Lung microvascular endothelial cell (primary cell): Measurements from ENCODE around the gene PRR18. TPM values are rescaled to one million over a fixed set of nuclear protein-coding genes. Genes with fewer than 3 reads are reported as not detected.

Experiments used
- DNase-seq, 2 donors: peaks; one replicate each; pipeline versions ENCODE4 v3.0.0 to v3.0.0-alpha.2; 2010; ENCODE audit warnings: low read depth in 2 of 2
- total RNA-seq: library from RNA; depleted of rRNA; stranded (reverse); fragments of >200 nt; gene quantifications from 2 replicates; pipeline ENCODE4 v1.2.1, GENCODE V29; 2014

The PRR18 gene
- total RNA-seq, 1 donor from 2014 or later: not detected

DNA sequence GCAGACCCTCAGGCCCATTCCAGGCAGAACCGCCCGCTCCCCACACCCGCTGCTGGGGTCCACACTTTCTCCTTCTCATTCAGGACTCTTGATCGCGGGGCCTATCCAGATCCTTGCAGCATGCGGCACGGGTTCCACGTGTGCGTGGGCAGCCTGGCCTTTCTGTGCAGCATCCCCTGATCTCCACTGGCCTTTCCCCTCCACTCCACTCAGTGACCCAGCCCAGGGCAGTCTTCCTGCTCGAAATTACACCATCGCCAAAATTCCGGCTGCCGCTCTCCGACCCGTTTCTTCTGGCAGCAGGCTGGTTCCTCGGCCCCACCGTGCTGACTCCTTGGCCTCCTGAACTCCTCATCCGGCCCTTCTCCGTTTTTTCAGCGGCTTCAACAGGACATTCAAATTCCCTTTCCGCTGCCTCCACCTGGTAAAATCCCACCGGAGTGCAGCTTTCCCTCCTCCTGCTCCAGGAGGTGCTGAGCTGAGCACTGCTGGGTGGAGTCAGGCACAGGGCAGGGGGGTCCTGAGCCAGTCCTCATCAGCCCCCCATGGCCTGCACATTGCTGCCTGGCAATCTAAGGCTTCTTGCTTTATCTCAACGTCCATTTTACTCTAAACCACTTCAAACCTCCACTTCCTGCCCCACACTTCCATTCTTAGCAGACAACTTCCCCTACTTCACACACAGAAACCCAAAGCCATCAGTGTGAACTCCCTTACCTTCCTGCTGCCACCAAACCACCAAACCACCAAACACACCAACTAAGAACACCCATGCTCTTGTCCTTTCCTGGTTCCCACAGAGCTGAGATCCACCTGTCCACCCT lies 25.2 kb upstream of the PRR18 start:
- DNase-seq: no peak

- DNase-seq: no peak
Measured at GRCh38 chr6:166331503-166332415, 23.6 kb upstream of the PRR18 start.

DNA sequence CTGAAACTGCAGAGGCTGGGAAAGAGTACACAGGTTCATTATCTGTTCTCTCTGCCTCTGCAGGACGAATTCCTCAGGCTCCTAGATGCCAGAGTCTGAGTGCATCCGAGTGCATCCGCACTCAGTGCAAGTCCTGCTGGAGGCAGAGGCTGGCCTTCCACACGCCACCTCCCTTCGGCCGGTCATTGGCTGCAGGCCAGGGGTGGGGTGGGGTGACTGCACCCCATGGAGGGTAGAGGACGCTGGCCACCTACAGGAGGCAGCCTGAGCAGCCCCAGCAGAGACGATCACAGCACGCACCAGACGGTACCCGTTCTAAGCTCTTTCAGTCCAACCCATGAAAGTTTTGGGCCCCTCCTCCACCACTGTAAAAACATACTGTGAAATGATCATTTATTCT lies 22.4 kb upstream of the PRR18 start:
- DNase-seq: peak; percentile 52 to 58

GRCh38 chr6:166325383-166326042 lies 17.3 kb upstream of the PRR18 start:
- DNase-seq: no peak

GRCh38 chr6:166323395-166323794 lies 15.2 kb upstream of the PRR18 start:
- DNase-seq: no peak

- DNase-seq: no peak
Measured at GRCh38 chr6:166318649-166319600, 10.7 kb upstream of the PRR18 start.

- DNase-seq: no peak
Measured at GRCh38 chr6:166318227-166318626, 10.0 kb upstream of the PRR18 start.

GRCh38 chr6:166317261-166318212 lies 9.3 kb upstream of the PRR18 start:
- DNase-seq: no peak

DNA sequence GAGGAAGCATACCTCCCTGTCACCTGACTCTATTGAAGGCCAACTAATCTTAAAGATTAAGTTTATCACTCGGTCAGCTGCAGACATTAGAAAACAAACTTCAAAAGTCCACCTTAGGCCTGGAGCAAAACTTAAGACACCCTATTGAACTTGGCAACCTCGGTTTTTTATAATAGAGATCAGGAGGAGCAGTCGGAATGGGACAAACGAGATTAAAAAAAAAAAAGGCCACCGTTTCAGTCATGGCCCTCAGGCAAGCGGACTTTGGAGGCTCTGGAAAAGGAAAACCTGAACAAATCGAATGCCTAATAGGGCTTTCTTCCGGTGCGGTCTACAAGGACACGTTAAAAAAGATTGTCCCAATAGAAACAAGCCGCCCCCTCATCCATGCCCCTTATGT lies 7.2 kb upstream of the PRR18 start:
- DNase-seq: no peak

- DNase-seq: no peak
Measured at GRCh38 chr6:166314454-166314853, 6.3 kb upstream of the PRR18 start.

DNA sequence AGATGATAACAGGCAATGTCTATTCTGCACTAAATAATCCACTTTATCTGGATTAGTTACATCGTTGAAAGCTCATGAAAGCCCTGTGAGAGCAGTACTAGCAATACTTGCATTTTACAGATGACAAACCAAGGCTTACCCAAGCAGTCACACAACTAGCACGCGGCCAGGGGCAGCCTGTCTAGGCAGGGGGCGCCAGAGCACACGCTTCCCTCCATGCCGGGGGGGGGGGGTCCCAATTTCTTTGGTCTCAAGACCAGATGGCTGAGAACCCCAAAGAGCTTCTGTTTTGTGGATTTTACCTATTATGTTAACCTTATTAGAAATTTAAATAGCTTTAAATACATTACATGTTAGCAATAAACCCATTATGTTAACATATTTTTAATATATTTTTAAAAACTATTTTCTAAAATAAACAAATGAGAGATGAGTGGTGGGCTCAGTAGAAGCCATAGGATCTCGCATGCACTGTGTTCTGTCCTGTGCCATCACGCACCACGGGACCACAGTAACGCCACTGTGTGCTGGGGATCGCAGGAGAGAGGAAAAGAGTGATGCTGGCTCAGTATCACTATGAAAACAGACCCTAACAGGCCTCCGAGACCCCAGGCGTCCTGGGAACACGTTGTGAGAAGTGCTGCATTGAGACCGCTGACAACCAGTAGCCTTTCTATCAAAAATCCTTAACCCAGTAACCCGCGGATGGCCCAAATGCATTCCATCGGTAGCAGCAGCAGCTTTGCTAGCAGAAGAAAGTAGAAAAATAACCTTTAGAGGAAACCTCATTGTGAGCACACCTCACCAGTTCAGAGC lies 5.3 kb upstream of the PRR18 start:
- DNase-seq: peak; percentile 62 to 65

DNA sequence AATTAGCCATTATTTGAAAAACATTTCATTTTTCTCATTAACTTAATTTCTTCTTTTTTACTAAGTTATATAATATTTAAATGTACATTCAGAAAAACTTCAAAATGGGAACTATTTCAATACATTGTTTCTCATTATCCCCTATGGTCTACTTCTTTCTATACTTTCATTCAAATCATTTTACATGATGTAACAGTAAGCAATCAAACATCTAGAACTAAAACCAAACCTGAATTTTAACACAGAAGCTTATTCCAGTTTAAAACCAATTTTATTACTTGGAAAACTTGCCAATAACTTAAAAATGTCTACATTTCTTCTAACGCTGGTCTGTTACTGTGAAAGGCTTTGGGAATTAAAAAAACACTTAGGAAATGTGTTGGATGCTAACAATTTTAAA lies 4.6 kb upstream of the PRR18 start:
- no peak for DNase-seq

DNA sequence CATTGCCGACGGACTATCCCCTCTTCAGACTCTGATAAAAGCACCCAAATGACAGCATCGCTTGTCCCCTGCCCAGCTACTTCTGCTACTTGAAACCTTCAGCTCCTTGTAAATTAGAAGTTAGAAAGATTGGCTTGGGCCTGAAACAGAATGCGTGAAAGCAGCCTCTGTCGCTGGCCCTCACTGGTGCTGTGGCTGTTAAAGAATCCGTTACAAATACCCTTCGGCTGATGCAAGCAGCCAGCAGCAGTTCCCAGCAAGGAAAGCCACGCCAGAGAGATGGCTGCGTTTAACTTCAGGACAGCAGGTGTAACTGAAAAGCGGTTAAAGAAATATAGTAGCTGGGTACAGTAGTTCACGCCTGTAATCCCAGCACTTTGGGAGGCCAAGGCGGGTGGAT lies 2.4 kb upstream of the PRR18 start:
- DNase-seq: no peak

GRCh38 chr6:166309977-166310376 lies 1.8 kb upstream of the PRR18 start:
- no peak for DNase-seq

DNA sequence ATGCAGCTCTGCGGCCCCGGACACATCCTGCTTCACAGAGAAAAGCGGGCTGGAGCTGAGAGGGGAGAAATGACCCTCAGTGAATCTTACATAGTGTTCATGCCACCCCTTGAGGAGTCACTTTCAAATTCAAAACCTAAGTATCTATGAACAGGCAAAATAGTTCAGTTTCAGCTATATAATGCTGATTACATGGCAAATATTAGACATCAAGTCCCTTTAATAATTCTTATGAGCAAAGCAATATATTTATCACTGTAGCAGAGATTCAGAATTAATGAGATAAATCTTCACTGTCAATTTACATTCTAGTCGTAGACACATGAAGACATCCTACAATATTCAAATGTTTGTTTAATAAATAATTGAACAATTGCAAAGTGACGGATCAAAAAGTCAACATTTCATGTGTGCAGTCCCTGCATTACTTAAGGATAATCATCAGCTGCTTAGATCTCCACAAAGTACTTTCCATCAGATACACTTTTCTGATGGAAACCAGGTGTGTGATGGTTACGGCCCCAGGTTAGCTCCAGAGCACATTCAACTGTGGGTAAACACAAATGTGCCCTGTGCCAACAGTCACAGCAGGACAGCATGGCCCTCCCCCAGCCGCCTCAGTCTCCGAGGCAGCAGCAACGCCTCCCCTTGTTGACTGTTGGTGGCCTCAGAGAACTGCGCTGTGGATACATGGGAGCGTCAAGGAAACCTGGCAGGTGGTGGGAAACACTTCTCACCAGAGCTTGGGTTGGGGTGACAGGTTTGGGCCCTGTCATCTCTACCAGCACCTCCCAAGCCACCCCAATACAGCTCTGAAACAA lies 787 bp upstream of the PRR18 start:
- no peak for DNase-seq

DNA sequence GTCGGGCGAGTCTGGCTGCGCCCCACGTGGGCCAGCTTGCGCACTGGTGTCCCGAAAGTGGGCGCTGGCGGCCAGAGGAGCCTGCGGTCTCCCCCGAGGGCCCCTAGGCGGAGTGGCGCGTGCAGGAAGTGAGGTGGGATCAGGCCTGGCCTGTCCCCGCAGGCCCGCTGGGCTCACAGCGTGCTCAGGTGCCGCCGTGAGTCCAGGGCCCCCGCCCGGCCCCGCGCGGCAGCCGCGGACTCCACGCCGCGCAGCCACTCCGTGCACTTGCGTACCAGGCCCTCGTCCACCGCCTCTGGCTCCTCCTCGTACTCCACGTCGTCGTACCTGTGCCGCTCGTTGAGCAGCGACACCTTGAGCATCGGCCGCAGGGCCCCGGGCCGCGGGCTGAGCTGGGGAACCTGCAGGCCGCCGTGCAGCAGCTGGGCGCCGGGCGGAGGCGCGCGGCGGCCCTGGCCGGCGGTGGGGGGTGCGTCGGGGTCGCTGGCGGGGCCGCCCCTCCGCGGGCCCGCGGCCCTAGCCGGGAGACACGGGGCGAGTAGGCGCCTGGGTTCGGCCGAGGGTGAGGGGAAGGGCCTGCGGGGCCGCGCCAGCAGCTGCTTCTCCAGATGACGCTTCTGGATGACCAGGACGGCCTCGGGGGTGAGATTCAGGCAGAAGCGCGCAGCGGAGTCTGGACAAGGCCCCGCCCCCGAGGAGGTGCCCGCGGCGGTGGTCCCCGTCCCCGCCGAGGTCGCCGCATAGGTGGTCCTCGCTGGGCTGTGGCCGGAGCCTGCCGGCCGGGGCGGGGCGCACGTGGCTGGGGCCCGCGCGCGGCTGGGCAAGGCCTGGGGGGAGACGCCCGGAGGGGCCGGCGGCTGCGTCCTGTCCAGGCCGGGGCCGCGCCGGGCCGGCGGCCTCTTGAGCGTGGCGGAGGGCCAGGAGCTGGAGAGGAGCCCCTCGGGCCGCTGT lies 835 bp downstream of the PRR18 start:
- DNase-seq: no peak
